ENCODE results near the gene SPEN. TPM values are rescaled to one million over a fixed set of nuclear protein-coding genes. Genes with fewer than 3 reads are reported as not detected.

Gene SPEN
- total RNA-seq, 1 experiment from 2014 or later = 70.3 TPM

GRCh38 chr1:15981679-15982078, 134.2 kb downstream of the SPEN start:
- intact Hi-C loops (cut with micrococcal nuclease; ENCODE audit: unreplicated experiment) = no loop called here
- Histone ChIP-seq H3K27me3 (replicated peaks; ENCODE audit: insufficient read depth, low read depth, low read length, poor library complexity) (no peaks in the 10 kb centered on the region), H3K27ac (ENCODE audit: low read depth, low read length, poor library complexity, severe bottlenecking) (no peak overlapping the region), H3K9me3 (ENCODE audit: low read depth, low read length, poor library complexity, severe bottlenecking) (no peaks in the 10 kb centered on the region), H3K4me1 (ENCODE audit: insufficient read depth, low read length, poor library complexity, severe bottlenecking) (no peaks in the 10 kb centered on the region), H3K4me3 (ENCODE audit: low read depth, low read length, poor library complexity, severe bottlenecking) (no peak overlapping the region), H3K36me3 (ENCODE audit: insufficient read depth, low read length, poor library complexity, severe bottlenecking) (no peaks in the 10 kb centered on the region)
- POLR2A ChIA-PET (ENCODE audit: low non-redundant PET) = no interaction called here
- TF ChIP-seq CTCF (conservative IDR thresholded peaks at IDR 0.05; ENCODE audit: low read depth, low read length) (no peak), EZH2 (IDR thresholded peaks at IDR 0.05; ENCODE audit: borderline replicate concordance, low read depth, low read length, poor library complexity, severe bottlenecking) (no peak)
- CTCF ChIA-PET = no interaction called here
- BruUV-seq (replicated peaks) = no TSS peak
- DNase-seq (ENCODE audit: low spot score) = no peak

- CTCF ChIA-PET = no interaction called here
- Histone ChIP-seq H3K9me3 (ENCODE audit: low read depth, low read length, poor library complexity, severe bottlenecking) (no peaks in the 10 kb centered on the region), H3K36me3 (ENCODE audit: insufficient read depth, low read length, poor library complexity, severe bottlenecking) (no peaks in the 10 kb centered on the region), H3K4me1 (ENCODE audit: insufficient read depth, low read length, poor library complexity, severe bottlenecking) (no peaks in the 10 kb centered on the region), H3K27me3 (replicated peaks; ENCODE audit: insufficient read depth, low read depth, low read length, poor library complexity) (no peaks in the 10 kb centered on the region), H3K27ac (ENCODE audit: low read depth, low read length, poor library complexity, severe bottlenecking) (no peak overlapping the region), H3K4me3 (ENCODE audit: low read depth, low read length, poor library complexity, severe bottlenecking) (no peak overlapping the region)
- no TSS peak for BruUV-seq (replicated peaks)
- intact Hi-C loops (cut with micrococcal nuclease; ENCODE audit: unreplicated experiment) = no loop called here
- DNase-seq (ENCODE audit: low spot score) = no peak
- no peak for TF ChIP-seq CTCF (conservative IDR thresholded peaks at IDR 0.05; ENCODE audit: low read depth, low read length)
- no peak for TF ChIP-seq EZH2 (IDR thresholded peaks at IDR 0.05; ENCODE audit: borderline replicate concordance, low read depth, low read length, poor library complexity, severe bottlenecking)
- POLR2A ChIA-PET (ENCODE audit: low non-redundant PET) = no interaction called here
Observed at GRCh38 chr1:15983275-15983674, 135.8 kb downstream of the SPEN start.

GRCh38 chr1:15985611-15986297, 138.2 kb downstream of the SPEN start:
- ChIA-PET CTCF (no interaction called here), POLR2A (ENCODE audit: low non-redundant PET) (no interaction called here)
- Histone ChIP-seq H3K36me3 (ENCODE audit: insufficient read depth, low read length, poor library complexity, severe bottlenecking) (no peaks in the 10 kb centered on the region), H3K4me1 (ENCODE audit: insufficient read depth, low read length, poor library complexity, severe bottlenecking) (no peaks in the 10 kb centered on the region), H3K4me3 (ENCODE audit: low read depth, low read length, poor library complexity, severe bottlenecking) (no peak overlapping the region), H3K9me3 (ENCODE audit: low read depth, low read length, poor library complexity, severe bottlenecking) (no peaks in the 10 kb centered on the region), H3K27me3 (replicated peaks; ENCODE audit: insufficient read depth, low read depth, low read length, poor library complexity) (no peaks in the 10 kb centered on the region), H3K27ac (ENCODE audit: low read depth, low read length, poor library complexity, severe bottlenecking) (no peak overlapping the region)
- TF ChIP-seq EZH2 (IDR thresholded peaks at IDR 0.05; ENCODE audit: borderline replicate concordance, low read depth, low read length, poor library complexity, severe bottlenecking) (no peak), CTCF (conservative IDR thresholded peaks at IDR 0.05; ENCODE audit: low read depth, low read length) (no peak)
- DNase-seq (ENCODE audit: low spot score) = no peak
- intact Hi-C loops (cut with micrococcal nuclease; ENCODE audit: unreplicated experiment) = no loop called here
- BruUV-seq (replicated peaks) = no TSS peak
